Activated gamma-delta T cell treated with Interleukin-2 at 50 U/mL for 16 hours (primary cell): ENCODE results near the gene ABCE1.

Source experiments
- DNase-seq: peaks from one replicate; pipeline ENCODE4 v3.0.0-alpha.2; 2020

Gene ABCE1

DNA sequence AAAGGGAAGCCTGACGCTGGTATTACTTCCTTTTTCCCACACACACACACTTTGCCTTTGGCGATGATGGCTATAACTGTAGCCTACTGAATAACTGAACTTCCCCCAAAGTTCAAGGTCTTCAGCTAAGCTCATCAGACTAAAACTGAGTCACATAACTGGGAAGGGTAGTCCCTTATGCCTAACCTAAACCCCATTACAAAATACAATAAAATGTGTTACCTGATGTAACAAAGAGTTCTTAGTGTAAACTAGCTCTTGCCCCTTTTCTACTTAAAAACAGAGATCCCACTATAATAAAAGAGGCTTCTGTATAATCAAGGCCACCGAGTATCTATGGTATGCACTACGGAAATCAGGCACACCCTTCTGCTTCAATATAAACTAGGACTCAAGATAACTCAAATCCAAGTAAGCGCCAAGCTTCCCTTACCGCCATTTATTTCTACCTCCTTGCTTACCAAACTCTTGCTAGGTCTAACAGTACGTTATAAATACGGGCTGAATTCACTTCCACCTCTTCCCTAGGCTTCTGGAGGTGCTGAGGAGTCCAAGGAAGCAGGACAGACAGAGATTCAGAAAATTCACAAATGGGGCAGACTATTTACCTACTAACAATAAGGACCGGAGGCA is 79.9 kb downstream of the ABCE1 start:
- no peak for DNase-seq

DNA sequence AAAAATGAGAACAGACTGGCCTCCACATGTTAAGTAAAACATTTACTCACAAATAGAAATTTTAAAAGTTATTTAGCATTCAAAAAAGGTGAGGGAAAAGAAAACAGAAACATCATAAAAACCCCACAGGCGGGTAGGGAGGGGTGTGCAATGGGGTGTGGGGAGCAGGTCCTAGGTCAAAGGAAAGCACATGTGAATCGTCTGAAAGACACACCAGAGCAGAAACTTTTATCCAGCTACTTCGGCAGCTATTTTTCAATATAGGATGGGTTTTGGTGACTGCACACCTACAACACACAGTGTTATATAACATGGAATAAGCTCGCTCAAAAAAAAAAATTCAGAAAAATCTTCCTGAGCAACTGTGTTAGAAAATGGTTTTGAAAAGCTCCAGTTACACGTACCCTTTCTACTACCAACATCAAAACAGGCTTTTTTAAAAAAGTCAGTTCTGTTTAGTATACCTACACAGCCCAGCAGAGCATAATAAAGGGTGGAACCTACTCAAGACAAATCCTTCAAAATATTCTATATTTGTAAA is 80.7 kb downstream of the ABCE1 start:
- DNase-seq, result no peak
